NOMO-1 (cell line): ENCODE data around the gene DNASE1.
"Not testable (repeated sequence)": the region's sequence is repeated elsewhere in the genome, so short reads cannot be mapped to it uniquely, and the experiment has no call there.

Experiments used
- DNase-seq, 2 experiments: peaks; one replicate each; lab custom pipeline; 2025; ENCODE audit not compliant: unreplicated experiment in 2 of 2; lab: John Stamatoyannopoulos, UW

DNASE1 gene

DNA sequence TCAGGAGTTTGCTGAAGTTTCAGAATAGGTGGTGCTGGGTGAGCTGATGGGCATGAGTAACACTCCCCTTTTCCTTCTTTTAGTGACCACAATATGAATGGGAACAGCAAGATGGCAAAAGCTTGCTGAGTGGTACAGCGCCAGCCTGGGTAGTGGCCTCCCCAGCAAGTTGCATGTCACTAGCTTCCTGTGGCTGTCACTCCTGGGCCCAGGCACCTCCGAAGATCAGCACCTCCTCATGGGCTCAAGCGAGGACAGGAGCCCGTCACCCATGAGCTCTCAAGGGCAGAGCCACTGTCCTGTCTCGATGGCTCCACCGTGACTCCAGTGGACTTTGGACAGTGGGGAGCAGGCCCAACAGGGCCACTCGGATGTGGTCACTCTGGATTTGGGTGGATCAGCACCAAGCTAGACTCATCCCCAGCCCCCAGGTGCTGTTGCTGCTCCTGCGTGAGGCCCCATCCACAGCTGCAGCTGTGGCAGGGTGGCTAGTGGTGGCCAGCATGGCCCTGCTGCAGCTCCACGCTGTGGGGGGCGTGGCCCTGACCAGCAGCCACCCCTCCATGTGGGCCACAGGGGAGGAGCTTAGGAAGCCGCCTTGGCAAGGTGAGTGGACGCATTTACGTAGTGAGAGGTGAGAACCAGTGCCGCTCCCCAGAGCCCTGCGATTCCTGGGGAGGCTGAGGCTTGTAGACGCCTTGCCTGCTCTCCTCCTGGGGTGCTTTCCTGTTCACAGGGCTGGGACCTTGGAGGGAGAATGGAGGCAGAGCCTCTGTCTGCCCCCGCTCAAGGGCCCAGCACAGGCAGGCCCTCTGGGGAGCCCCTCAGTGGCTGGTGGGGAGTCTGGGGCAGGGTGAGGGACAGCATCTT, 13.6 kb upstream of the DNASE1 start:
- DNase-seq, result no peak

DNA sequence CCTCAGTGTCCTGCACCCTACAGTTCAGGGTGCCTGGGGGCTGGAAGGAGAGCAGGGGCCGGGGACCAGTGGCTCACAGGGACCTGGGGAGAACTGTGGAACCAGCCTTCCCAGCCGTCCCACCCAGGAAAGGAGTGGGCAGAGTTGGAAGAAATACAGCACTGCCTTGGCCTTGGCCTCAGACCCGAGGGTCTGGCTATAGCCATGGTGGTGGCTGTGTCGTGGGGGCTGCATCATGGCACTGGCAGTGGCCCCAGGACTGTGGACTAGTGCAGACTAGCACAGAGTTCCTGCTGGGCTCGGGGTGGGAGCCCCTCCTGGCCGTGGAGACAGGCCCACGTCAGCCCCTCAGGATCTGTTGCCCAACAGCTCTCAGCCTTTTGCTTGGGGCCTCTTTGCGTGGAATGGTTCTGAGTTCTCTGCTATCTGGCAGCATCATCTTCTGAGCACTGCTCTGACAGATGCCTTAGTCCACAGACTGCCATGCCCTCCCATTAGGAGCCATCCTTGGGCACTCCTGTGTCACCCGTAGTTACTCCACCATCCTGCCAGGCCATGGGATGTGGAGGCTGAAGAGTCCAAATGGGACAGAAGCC, 12.6 kb upstream of the DNASE1 start:
- no peak for DNase-seq

DNA sequence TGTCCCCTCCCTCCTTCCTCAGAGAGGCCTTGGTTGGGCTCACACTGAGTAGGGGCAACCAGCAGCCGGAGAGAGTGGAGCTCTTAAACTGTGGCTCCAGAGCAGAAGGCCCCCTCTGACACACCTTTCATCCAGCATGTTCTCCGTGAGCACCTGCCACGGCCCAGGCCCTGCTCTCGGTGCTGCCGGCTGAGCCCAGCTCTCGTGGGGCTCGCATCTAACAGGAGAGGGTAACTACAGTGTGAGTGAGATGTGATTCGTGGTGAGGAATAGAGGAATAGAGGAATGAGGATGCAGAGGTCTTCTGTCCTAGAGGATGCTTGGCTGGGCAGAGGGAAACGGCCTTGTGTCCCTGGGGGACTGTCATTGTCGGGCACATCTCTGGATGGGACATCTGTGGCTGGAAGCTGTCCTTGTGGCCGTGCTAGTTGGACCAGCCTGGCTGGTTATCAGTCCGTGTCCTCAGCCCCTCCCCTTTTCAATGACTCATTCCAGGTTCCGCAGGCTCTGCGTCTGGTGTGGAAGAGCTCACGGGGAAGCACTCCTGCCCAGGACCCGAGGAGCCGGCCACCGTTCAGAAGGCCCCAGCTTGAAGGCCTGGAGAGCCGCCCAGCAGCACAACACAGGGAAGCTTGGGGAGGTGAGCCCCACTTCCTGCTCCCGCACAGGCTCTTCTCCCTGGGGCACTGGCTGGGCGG, 11.9 kb upstream of the DNASE1 start:
- no peak for DNase-seq

GRCh38 chr16:3643095-3643730, 11.3 kb upstream of the DNASE1 start:
- no peak for DNase-seq

GRCh38 chr16:3645108-3645503, 9.4 kb upstream of the DNASE1 start:
- DNase-seq, result no peak

- DNase-seq, result no peak
Measured at GRCh38 chr16:3645504-3646347, 8.8 kb upstream of the DNASE1 start.

GRCh38 chr16:3646348-3646920, 8.1 kb upstream of the DNASE1 start:
- no peak for DNase-seq

- no peak for DNase-seq
Measured at GRCh38 chr16:3650631-3651265, 3.7 kb upstream of the DNASE1 start.

- DNase-seq, result no peak
Measured at GRCh38 chr16:3651461-3652372, 2.8 kb upstream of the DNASE1 start.

DNA sequence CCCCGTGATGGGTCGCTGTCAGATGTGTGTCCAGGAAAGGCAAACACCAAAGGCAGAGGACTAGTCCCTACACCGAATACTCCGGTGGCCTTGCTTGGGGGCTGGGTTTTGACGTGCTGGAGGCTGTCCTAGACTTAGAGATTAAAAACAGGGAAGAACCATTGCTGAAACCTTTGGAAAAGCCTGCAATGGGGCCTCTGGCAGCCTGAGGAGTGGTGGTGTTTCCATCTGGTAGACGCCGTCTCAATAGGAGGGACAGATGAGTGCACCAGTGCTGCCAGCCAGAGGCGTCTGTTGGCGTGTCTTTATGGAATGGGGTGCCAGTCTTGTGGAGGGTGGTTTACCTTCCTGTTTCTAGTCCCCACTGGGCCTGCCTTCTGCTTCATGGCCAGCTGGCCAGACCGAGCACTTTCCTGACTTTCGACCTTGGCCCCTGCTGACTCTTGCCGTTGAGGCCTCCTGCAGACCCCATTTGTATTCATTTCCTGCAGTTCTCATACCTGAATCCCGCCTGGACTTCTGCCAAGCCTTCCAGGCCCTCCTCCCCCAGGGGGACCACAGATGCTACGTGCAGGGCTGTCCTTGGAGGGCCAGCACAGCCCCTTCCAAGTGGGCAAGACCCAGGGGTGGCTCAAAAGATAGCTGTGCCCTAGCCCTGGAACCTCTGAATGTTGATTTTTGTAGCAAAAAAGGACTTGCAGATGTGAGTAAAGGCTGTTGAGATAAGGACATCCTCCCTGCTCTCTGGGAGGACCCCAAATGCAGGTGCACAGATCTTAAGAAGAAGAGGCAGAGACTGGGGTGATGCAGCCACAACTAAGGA, 1.9 kb upstream of the DNASE1 start:
- no peak for DNase-seq

GRCh38 chr16:3655030-3655395, 522 bp downstream of the DNASE1 start:
- DNase-seq, result no peak

- DNase-seq, result no peak
Measured at GRCh38 chr16:3655396-3656159, 1.1 kb downstream of the DNASE1 start.

DNA sequence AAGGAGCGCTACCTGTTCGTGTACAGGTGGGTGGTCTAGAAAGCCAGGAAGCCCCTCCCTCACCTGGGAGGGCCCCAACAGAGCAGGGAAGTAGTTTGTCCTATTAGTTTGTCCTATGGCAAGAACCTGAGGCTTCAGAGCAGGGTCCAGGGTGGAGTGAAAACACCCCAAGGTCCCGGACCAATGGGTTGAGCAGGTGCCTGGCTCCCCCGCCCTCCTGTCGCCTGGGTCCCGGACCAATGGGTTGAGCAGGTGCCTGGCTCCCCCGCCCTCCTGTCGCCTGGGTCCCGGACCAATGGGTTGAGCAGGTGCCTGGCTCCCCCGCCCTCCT, 1.6 kb downstream of the DNASE1 start:
- not testable (repeated sequence) for DNase-seq

DNA sequence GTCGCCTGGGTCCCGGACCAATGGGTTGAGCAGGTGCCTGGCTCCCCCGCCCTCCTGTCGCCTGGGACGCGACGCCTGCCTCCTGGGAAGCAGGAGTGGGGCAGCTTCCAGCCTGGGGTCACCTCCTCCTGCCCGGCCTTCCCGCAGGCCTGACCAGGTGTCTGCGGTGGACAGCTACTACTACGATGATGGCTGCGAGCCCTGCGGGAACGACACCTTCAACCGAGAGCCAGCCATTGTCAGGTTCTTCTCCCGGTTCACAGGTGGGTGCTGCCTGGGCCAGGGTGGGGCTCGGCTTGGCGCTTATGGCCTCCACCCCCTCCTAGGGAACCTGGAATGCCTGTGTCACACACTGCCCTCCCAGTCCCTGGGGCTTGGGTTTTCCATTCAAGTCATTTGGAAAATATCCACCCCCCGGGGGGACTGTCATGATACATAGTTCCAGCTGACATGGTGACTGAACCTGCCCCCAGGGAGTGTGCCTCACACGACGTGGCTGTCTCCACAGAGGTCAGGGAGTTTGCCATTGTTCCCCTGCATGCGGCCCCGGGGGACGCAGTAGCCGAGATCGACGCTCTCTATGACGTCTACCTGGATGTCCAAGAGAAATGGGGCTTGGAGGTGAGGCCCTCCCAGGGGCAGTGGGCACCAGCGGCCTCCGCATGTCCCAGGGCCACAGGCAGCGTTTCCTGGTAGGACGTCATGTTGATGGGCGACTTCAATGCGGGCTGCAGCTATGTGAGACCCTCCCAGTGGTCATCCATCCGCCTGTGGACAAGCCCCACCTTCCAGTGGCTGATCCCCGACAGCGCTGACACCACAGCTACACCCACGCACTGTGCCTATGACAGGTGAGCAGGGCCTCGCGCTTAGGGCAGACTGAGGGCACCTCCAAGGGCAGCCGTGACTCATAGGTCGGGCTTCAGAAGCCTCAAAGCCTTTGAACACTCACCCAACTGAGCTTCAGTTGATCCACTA, 2.3 kb downstream of the DNASE1 start:
- no peak for DNase-seq

DNA sequence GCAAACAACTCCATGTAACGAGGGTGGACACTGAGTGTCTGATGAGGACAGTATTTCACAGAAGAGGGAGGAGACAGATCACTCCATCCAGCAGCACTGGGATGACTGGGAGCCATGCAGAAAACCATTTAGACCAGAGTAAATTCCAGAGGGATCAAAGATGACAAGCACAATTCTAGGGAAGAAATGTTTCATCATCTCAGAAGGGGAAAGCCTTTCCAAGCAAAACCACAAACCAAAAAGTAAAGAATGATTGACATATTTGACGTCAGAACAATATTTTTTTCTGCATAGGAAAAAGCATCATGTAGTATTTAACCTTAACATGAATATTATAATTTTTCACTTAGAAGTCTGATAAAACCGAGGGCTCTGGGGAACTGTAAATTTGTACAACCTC, 4.8 kb downstream of the DNASE1 start:
- no peak for DNase-seq

DNA sequence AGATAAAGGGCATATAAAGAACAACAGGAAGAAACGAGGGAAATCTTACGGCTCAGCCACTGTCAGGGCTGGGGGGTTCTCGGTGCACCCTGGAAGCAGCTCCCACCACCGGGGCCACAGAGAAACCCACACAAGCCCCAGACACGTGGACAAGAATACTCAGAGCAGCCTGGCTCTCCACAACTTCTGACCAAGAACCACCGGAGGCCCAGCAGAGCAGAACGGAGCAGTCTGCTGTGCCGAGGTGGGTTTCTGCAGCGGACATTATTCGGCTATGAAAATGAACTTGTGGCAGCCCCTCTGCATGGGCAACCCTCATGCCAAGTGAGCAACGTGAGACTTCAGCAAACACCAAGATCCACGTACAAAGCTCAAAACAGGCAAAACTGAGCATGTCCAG, 6.8 kb downstream of the DNASE1 start:
- no peak for DNase-seq
